ENCODE results near the gene NUP205. TPM values are rescaled to one million over a fixed set of nuclear protein-coding genes. Genes with fewer than 3 reads are reported as not detected.

NUP205 gene
- total RNA-seq, 1 experiment from 2014 or later = 171 TPM

DNA sequence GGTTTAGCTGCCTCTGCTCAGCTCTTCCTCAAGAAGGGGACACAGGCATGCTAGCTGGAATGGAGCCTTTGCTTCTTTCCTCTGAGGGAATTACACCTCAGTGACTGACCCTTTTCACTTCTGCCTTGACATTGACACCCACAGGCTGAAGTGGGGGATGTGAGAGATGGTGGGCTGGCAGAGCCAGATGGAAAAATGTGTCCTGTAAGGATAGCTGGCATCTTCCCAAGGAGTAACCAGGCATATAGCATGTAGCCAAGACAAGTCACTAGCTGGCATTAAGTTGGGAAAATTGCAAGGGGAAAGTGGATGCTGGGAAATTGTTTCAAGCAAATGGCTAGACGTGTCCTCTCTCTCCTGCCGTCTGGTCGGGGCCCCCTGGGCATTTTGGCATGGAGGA, 124.5 kb downstream of the NUP205 start:
- POLR2A ChIA-PET = interaction anchor here (0.6 to 1.4 kb wide), 2 partner anchors 20 to 23 kb away, joined by 3 read pairs; partner anchors contain the start of gene STMP1
- Mint-ChIP-seq H3K4me1 (peaks cover 13% of the 10 kb centered on the region), H3K27me3 (ENCODE audit: low read depth) (no peaks in the 10 kb centered on the region)

More for the DNA sequence above, 124.5 kb downstream of the NUP205 start:
- TF ChIP-seq SP1 (CRISPR knock-in tag; conservative IDR thresholded peaks at IDR 0.05) (no peak), FOXJ3 (CRISPR knock-in tag; IDR thresholded peaks at IDR 0.05; ENCODE audit: borderline replicate concordance) (no peak), NR3C1 (CRISPR knock-in tag; conservative IDR thresholded peaks at IDR 0.05; ENCODE audit: low read depth) (no peak), ESRRA (CRISPR knock-in tag; IDR thresholded peaks at IDR 0.05; ENCODE audit: borderline replicate concordance) (no peak), SMAD3 (CRISPR knock-in tag; IDR thresholded peaks at IDR 0.05; ENCODE audit: borderline replicate concordance) (no peak), MYBL2 (CRISPR knock-in tag; IDR thresholded peaks at IDR 0.05) (no peak), GABPB1 (CRISPR knock-in tag; IDR thresholded peaks at IDR 0.05) (no peak), EMX1 (CRISPR knock-in tag; IDR thresholded peaks at IDR 0.05) (no peak), AFF4 (CRISPR knock-in tag; IDR thresholded peaks at IDR 0.05; ENCODE audit: borderline replicate concordance) (no peak), ZNF416 (CRISPR knock-in tag; IDR thresholded peaks at IDR 0.05) (no peak), CBFB (CRISPR knock-in tag; IDR thresholded peaks at IDR 0.05; ENCODE audit: low read depth) (no peak), CREM (CRISPR knock-in tag; IDR thresholded peaks at IDR 0.05) (no peak), ZNF263 (CRISPR knock-in tag; IDR thresholded peaks at IDR 0.05; ENCODE audit: low read depth) (no peak), E2F1 (CRISPR knock-in tag; IDR thresholded peaks at IDR 0.05) (no peak), PRRX2 (CRISPR knock-in tag; IDR thresholded peaks at IDR 0.05) (no peak), TEAD1 (CRISPR knock-in tag; IDR thresholded peaks at IDR 0.05) (no peak), FOXP4 (CRISPR knock-in tag; IDR thresholded peaks at IDR 0.05) (no peak)
- TF ChIP-seq, protein P1, sequence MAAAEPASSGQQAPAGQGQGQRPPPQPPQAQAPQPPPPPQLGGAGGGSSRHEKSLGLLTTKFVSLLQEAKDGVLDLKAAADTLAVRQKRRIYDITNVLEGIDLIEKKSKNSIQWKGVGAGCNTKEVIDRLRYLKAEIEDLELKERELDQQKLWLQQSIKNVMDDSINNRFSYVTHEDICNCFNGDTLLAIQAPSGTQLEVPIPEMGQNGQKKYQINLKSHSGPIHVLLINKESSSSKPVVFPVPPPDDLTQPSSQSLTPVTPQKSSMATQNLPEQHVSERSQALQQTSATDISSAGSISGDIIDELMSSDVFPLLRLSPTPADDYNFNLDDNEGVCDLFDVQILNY (CRISPR knock-in tag; IDR thresholded peaks at IDR 0.05) = no peak
- TF ChIP-seq, protein P2, sequence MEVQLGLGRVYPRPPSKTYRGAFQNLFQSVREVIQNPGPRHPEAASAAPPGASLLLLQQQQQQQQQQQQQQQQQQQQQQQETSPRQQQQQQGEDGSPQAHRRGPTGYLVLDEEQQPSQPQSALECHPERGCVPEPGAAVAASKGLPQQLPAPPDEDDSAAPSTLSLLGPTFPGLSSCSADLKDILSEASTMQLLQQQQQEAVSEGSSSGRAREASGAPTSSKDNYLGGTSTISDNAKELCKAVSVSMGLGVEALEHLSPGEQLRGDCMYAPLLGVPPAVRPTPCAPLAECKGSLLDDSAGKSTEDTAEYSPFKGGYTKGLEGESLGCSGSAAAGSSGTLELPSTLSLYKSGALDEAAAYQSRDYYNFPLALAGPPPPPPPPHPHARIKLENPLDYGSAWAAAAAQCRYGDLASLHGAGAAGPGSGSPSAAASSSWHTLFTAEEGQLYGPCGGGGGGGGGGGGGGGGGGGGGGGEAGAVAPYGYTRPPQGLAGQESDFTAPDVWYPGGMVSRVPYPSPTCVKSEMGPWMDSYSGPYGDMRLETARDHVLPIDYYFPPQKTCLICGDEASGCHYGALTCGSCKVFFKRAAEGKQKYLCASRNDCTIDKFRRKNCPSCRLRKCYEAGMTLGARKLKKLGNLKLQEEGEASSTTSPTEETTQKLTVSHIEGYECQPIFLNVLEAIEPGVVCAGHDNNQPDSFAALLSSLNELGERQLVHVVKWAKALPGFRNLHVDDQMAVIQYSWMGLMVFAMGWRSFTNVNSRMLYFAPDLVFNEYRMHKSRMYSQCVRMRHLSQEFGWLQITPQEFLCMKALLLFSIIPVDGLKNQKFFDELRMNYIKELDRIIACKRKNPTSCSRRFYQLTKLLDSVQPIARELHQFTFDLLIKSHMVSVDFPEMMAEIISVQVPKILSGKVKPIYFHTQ (CRISPR knock-in tag; IDR thresholded peaks at IDR 0.05) = no peak
- TF ChIP-seq, protein P3, sequence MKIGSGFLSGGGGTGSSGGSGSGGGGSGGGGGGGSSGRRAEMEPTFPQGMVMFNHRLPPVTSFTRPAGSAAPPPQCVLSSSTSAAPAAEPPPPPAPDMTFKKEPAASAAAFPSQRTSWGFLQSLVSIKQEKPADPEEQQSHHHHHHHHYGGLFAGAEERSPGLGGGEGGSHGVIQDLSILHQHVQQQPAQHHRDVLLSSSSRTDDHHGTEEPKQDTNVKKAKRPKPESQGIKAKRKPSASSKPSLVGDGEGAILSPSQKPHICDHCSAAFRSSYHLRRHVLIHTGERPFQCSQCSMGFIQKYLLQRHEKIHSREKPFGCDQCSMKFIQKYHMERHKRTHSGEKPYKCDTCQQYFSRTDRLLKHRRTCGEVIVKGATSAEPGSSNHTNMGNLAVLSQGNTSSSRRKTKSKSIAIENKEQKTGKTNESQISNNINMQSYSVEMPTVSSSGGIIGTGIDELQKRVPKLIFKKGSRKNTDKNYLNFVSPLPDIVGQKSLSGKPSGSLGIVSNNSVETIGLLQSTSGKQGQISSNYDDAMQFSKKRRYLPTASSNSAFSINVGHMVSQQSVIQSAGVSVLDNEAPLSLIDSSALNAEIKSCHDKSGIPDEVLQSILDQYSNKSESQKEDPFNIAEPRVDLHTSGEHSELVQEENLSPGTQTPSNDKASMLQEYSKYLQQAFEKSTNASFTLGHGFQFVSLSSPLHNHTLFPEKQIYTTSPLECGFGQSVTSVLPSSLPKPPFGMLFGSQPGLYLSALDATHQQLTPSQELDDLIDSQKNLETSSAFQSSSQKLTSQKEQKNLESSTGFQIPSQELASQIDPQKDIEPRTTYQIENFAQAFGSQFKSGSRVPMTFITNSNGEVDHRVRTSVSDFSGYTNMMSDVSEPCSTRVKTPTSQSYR (CRISPR knock-in tag; IDR thresholded peaks at IDR 0.05) = no peak
- DNase-seq (ENCODE audit: low spot score) = no peak
- H3K27ac Mint-ChIP-seq = no peak overlapping the region
- no peak overlapping the region for H3K4me3 Mint-ChIP-seq
- H3K36me3 Mint-ChIP-seq = no peaks in the 10 kb centered on the region; the same call in none of the 2 replicates
- CTCF ChIA-PET = interaction anchor here (1.1 to 2.8 kb wide), 9 partner anchors 9 to 408 kb away, joined by 3 to 23 read pairs (median 7); partner anchors contain the start of gene SLC13A4
- H3K9me3 Mint-ChIP-seq = no peaks in the 10 kb centered on the region
- no peak for ATAC-seq

All from WTC11 (cell line).